Thyroid gland (tissue), 4 donors: ENCODE measurements around the gene SMURF1.

Source experiments
- CTCF ChIP-seq, 6 experiments: fragments of 200-600 bp in 3 of 6; fragments of 450-650 bp in 3 of 6; sonication (generic) in 3 of 6; IDR thresholded peaks; one replicate each; pipeline ENCODE4 v1.5.1; 2016 to 2019; ENCODE audit warnings: antibody characterized with exemption in 6 of 6, mild to moderate bottlenecking in 2 of 6, inconsistent platforms in 1 of 6, moderate library complexity in 1 of 6
- POLR2A ChIP-seq, 2 donors: fragments of 450-650 bp; IDR thresholded peaks; one replicate each; pipeline ENCODE4 v1.6.1; 2017; ENCODE audit warnings: antibody characterized with exemption in 2 of 2, mild to moderate bottlenecking in 2 of 2, moderate library complexity in 1 of 2

DNA sequence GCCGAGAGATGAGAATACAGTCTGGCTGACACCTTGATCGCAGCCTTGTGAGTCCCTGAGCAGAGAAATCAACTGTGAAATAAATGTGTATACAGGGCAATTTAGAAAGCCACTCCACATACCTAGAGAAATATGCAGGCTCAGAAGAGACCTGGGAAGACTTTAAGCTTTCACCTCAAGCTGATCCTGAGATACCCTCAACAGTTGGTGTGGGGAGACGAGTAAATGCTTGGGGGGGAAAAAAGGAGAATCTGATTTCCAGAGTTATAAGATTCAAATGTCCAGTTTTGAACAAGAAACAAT lies 123.5 kb downstream of the SMURF1 start:
- TF ChIP-seq CTCF (IDR thresholded peaks at IDR 0.05) (no peak), POLR2A (IDR thresholded peaks at IDR 0.05) (no peak)
